SK-N-SH (cell line): ENCODE data around the gene RIOX2. TPM values are rescaled to one million over a fixed set of nuclear protein-coding genes. Genes with fewer than 3 reads are reported as not detected.

Experiments used
- CTCF ChIA-PET: fragments of 300-600, 350-600 bp; formaldehyde crosslinking; extraction: SDS; loops from one replicate; lab custom pipeline; 2021; lab: Yijun Ruan, JAX
- POLR2A ChIA-PET: fragments of 350-600 bp; sonication (Branson Sonifier 250); formaldehyde crosslinking; extraction: SDS; loops from one replicate; lab custom pipeline; 2020; ENCODE audit warnings: antibody characterized with exemption, inconsistent platforms; lab: Yijun Ruan, JAX
- DNase-seq: peaks from one replicate; pipeline ENCODE4 v3.0.0; 2012
- H2AFZ ChIP-seq: fragments of 200-600 bp; sonication (generic); 2 replicates; pipeline ENCODE4 v1.8.1; 2016; ENCODE audit warnings: antibody characterized with exemption, mild to moderate bottlenecking, low read depth
- H3F3A ChIP-seq: fragments of 200-600 bp; sonication (generic); replicated peaks from 2 replicates; pipeline ENCODE3; 2016; ENCODE audit warnings: antibody characterized with exemption, mild to moderate bottlenecking; ENCODE audit not compliant: insufficient read depth
- H3K27ac ChIP-seq, 2 experiments: fragments of 200-500 bp in 1 of 2; fragments of 200-600 bp in 1 of 2; sonication (Bioruptor generic) in 1 of 2; sonication (generic), shearing (Covaris generic) in 1 of 2; 2 replicates each; pipeline versions ENCODE4 v1.5.1 to v1.6.1; 2014 to 2016; ENCODE audit warnings: low read depth in 2 of 2, inconsistent platforms in 1 of 2, low read length in 1 of 2, mild to moderate bottlenecking in 1 of 2, mixed read lengths in 1 of 2
- H3K27me3 ChIP-seq: fragments of 200-600 bp; sonication (generic), shearing (Covaris generic); 2 replicates; pipeline ENCODE4 v1.6.1; 2016; ENCODE audit warnings: mixed run types; ENCODE audit not compliant: insufficient read depth
- H3K36me3 ChIP-seq, 2 experiments: fragments of 200-500 bp in 1 of 2; fragments of 200-600 bp in 1 of 2; sonication (Bioruptor generic) in 1 of 2; sonication (generic) in 1 of 2; replicated peaks in 1 of 2; 2 replicates each; pipeline versions ENCODE3 to v1.5.1; 2014 to 2016; ENCODE audit warnings: low read length in 1 of 2, mild to moderate bottlenecking in 1 of 2; ENCODE audit not compliant: insufficient read depth in 2 of 2, control insufficient read depth in 1 of 2
- H3K4me1 ChIP-seq, 2 experiments: fragments of 200-500 bp in 1 of 2; fragments of 200-600 bp in 1 of 2; sonication (Bioruptor generic) in 1 of 2; sonication (generic), shearing (Covaris generic) in 1 of 2; 2 replicates each; pipeline versions ENCODE4 v1.5.1 to v1.6.1; 2014 to 2016; ENCODE audit warnings: low read depth in 1 of 2, low read length in 1 of 2, mixed run types in 1 of 2; ENCODE audit not compliant: insufficient read depth in 2 of 2, control insufficient read depth in 1 of 2
- H3K4me2 ChIP-seq: fragments of 200-600 bp; sonication (generic), shearing (Covaris generic); 2 replicates; pipeline ENCODE4 v1.6.1; 2017; ENCODE audit warnings: mixed run types
- H3K4me3 ChIP-seq, 2 experiments: fragments of 200-500 bp in 1 of 2; fragments of 200-600 bp in 1 of 2; sonication (Bioruptor generic) in 1 of 2; sonication (generic), shearing (Covaris generic) in 1 of 2; 2 replicates each; pipeline versions ENCODE4 v1.5.1 to v1.8.1; 2014 to 2016; ENCODE audit warnings: low read depth in 2 of 2, inconsistent platforms in 1 of 2, low read length in 1 of 2, mild to moderate bottlenecking in 1 of 2, mixed read lengths in 1 of 2, moderate library complexity in 1 of 2
- H3K79me2 ChIP-seq: fragments of 200-600 bp; sonication (generic); 2 replicates; pipeline ENCODE4 v1.8.1; 2017; ENCODE audit warnings: mild to moderate bottlenecking; ENCODE audit not compliant: insufficient read depth
- H3K9ac ChIP-seq: fragments of 200-600 bp; sonication (generic); 2 replicates; pipeline ENCODE4 v1.6.1; 2017; ENCODE audit warnings: mixed run types
- H3K9me2 ChIP-seq: fragments of 200-600 bp; sonication (generic); 2 replicates; pipeline ENCODE4 v1.6.1; 2017; ENCODE audit warnings: mixed run types
- H3K9me3 ChIP-seq: fragments of 200-600 bp; sonication (generic); 2 replicates; pipeline ENCODE4 v1.6.1; 2017; ENCODE audit warnings: mixed run types, mild to moderate bottlenecking, moderate library complexity
- H4K20me1 ChIP-seq: fragments of 200-600 bp; sonication (generic); 2 replicates; pipeline ENCODE4 v1.6.1; 2017; ENCODE audit warnings: mild to moderate bottlenecking, mixed run types; ENCODE audit not compliant: insufficient read depth
- CHD2 ChIP-seq: fragments of 150-350 bp; IDR thresholded peaks from 2 replicates; pipeline ENCODE4 v1.6.1; 2018; ENCODE audit warnings: low read length; ENCODE audit not compliant: partially characterized antibody
- CTCF ChIP-seq: fragments of 200-600 bp; sonication (generic); IDR thresholded peaks from 2 replicates; pipeline ENCODE4 v1.6.1; 2017; ENCODE audit warnings: antibody characterized with exemption, mild to moderate bottlenecking, moderate library complexity
- ELF1 ChIP-seq: IDR thresholded peaks from 2 replicates; pipeline ENCODE4 v1.4.0; 2012
- EP300 ChIP-seq, 2 experiments: IDR thresholded peaks; 2 replicates each; pipeline versions ENCODE4 v1.4.0 to v1.6.1; 2012; ENCODE audit warnings: borderline replicate concordance in 1 of 2, low read depth in 1 of 2, low read length in 1 of 2
- FOSL2 ChIP-seq: IDR thresholded peaks from 2 replicates; pipeline ENCODE4 v1.4.0; 2012; ENCODE audit warnings: low read depth, mild to moderate bottlenecking, moderate library complexity, borderline replicate concordance
- FOXM1 ChIP-seq: IDR thresholded peaks from 2 replicates; pipeline ENCODE4 v1.4.0; 2012; ENCODE audit warnings: low read depth, mild to moderate bottlenecking
- GATA2 ChIP-seq: sonication (generic); formaldehyde crosslinking; IDR thresholded peaks from 2 replicates; pipeline ENCODE4 v1.5.0; 2020; ENCODE audit warnings: mild to moderate bottlenecking, missing genetic modification reagents
- JUND ChIP-seq: IDR thresholded peaks from 2 replicates; pipeline ENCODE4 v1.4.0; 2012
- MAX ChIP-seq: IDR thresholded peaks from 2 replicates; pipeline ENCODE4 v1.4.0; 2012; ENCODE audit warnings: low read depth
- NFIC ChIP-seq: IDR thresholded peaks from 2 replicates; pipeline ENCODE4 v1.4.0; 2012; ENCODE audit warnings: borderline replicate concordance
- NRF1 ChIP-seq: IDR thresholded peaks from 2 replicates; pipeline ENCODE4 v1.6.1; 2012; ENCODE audit warnings: low read depth, mild to moderate bottlenecking, low read length
- RAD21 ChIP-seq: IDR thresholded peaks from 2 replicates; pipeline ENCODE4 v1.6.1; 2012; ENCODE audit warnings: mild to moderate bottlenecking, low read length
- RXRA ChIP-seq: IDR thresholded peaks from 2 replicates; pipeline ENCODE4 v1.4.0; 2012; ENCODE audit warnings: low read depth, mild to moderate bottlenecking, borderline replicate concordance
- SMC3 ChIP-seq: IDR thresholded peaks from 2 replicates; pipeline ENCODE4 v1.6.1; 2012; ENCODE audit warnings: low read depth, low read length, improper control_type of control experiment
- TAF1 ChIP-seq: IDR thresholded peaks from 2 replicates; pipeline ENCODE4 v1.6.1; 2012; ENCODE audit warnings: low read depth, mild to moderate bottlenecking, low read length, moderate library complexity, borderline replicate concordance
- TCF12 ChIP-seq: IDR thresholded peaks from 2 replicates; pipeline ENCODE4 v1.4.0; 2012
- TEAD4 ChIP-seq: IDR thresholded peaks from 2 replicates; pipeline ENCODE4 v1.4.0; 2012; ENCODE audit warnings: mild to moderate bottlenecking, borderline replicate concordance; ENCODE audit not compliant: insufficient read depth
- USF1 ChIP-seq: IDR thresholded peaks from 2 replicates; pipeline ENCODE4 v1.4.0; 2012; ENCODE audit warnings: low read depth, borderline replicate concordance
- USF2 ChIP-seq: fragments of 150-350 bp; IDR thresholded peaks from 2 replicates; pipeline ENCODE4 v1.6.1; 2017; ENCODE audit warnings: antibody characterized with exemption, low read length, low read depth, borderline replicate concordance
- YY1 ChIP-seq: IDR thresholded peaks from 2 replicates; pipeline ENCODE4 v1.4.0; 2012; ENCODE audit warnings: low read depth, mild to moderate bottlenecking
- polyA plus RNA-seq, 3 experiments: library from polyadenylated mRNA; depleted of rRNA; stranded (reverse); fragments of >200 nt; gene quantifications; 2 replicates each; pipeline ENCODE4 v1.2.3, GENCODE V29; 2012
- TF ChIP-seq, protein P1 (sequence below): IDR thresholded peaks from 2 replicates; pipeline ENCODE4 v1.6.1; 2012; ENCODE audit warnings: mild to moderate bottlenecking, low read depth, low read length, moderate library complexity

Gene RIOX2
- polyA plus RNA-seq, 1 of the 3 experiments (the other 2 are of a cell fraction), result 12.9 TPM

GRCh38 chr3:97931218-97931617, 41.0 kb downstream of the RIOX2 start (continued):
- TF ChIP-seq, protein P1, sequence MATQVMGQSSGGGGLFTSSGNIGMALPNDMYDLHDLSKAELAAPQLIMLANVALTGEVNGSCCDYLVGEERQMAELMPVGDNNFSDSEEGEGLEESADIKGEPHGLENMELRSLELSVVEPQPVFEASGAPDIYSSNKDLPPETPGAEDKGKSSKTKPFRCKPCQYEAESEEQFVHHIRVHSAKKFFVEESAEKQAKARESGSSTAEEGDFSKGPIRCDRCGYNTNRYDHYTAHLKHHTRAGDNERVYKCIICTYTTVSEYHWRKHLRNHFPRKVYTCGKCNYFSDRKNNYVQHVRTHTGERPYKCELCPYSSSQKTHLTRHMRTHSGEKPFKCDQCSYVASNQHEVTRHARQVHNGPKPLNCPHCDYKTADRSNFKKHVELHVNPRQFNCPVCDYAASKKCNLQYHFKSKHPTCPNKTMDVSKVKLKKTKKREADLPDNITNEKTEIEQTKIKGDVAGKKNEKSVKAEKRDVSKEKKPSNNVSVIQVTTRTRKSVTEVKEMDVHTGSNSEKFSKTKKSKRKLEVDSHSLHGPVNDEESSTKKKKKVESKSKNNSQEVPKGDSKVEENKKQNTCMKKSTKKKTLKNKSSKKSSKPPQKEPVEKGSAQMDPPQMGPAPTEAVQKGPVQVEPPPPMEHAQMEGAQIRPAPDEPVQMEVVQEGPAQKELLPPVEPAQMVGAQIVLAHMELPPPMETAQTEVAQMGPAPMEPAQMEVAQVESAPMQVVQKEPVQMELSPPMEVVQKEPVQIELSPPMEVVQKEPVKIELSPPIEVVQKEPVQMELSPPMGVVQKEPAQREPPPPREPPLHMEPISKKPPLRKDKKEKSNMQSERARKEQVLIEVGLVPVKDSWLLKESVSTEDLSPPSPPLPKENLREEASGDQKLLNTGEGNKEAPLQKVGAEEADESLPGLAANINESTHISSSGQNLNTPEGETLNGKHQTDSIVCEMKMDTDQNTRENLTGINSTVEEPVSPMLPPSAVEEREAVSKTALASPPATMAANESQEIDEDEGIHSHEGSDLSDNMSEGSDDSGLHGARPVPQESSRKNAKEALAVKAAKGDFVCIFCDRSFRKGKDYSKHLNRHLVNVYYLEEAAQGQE, result no peak
- TF ChIP-seq ELF1 (no peak), MAX (no peak), JUND (no peak), TAF1 (no peak)

DNA sequence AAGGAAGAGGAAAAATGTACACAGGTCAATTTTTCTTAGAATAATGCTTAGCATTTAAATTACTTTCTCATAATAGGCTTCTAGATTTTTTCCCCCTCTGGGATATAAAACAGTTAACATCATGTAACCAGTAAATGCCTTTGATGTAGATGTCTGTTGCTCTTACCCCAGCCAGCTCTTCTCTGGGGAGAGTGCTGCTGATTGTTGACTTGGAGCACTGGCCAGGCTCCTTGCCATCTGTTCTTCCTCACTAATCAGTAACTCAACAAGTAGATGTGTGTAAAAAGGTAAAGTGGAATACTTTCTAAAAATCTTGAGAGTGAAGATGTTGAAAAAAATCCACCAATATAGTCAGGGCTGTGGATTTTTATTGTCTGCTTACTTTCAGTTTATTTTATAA, 42.2 kb downstream of the RIOX2 start:
- no peaks in the 10 kb centered on the region for H3F3A ChIP-seq
- TF ChIP-seq RXRA (no peak), YY1 (no peak), GATA2 (CRISPR knock-in tag) (no peak), JUND (no peak), USF1 (no peak), NFIC (no peak), FOSL2 (no peak), SMC3 (no peak), RAD21 (no peak), NRF1 (no peak), USF2 (no peak), FOXM1 (no peak), TEAD4 (no peak), EP300 (IDR thresholded peaks at IDR 0.05; ENCODE audit: borderline replicate concordance in 1 of 2, low read depth in 1 of 2, low read length in 1 of 2) (no peak), CHD2 (no peak), CTCF (no peak), TCF12 (no peak)
- TF ChIP-seq, protein P1, result no peak

More for the DNA sequence above, 42.2 kb downstream of the RIOX2 start:
- Histone ChIP-seq H3K9me3 (no peaks in the 10 kb centered on the region), H3K9me2 (no peaks in the 10 kb centered on the region), H3K27me3 (no peaks in the 10 kb centered on the region), H3K27ac (no peak overlapping the region), H3K36me3 (peaks cover 4 to 16% of the 10 kb centered on the region in 2 experiments), H3K4me2 (no peak overlapping the region), H2AFZ (no peak overlapping the region), H3K9ac (no peak overlapping the region), H3K79me2 (no peaks in the 10 kb centered on the region), H3K4me3 (no peak overlapping the region), H3K4me1 (no peaks in the 10 kb centered on the region), H4K20me1 (no peaks in the 10 kb centered on the region)
- ChIA-PET CTCF (no interaction called here), POLR2A (no interaction called here)
- DNase-seq, result no peak
